GM12801 (cell line): ENCODE measurements around the gene CDC42EP1.

Experiments used
- CTCF ChIP-seq: IDR thresholded peaks from one replicate; pipeline ENCODE4 v1.5.1; 2011; ENCODE audit warnings: control low read depth; ENCODE audit not compliant: insufficient read length; ENCODE audit errors: extremely low read depth

Gene CDC42EP1

GRCh38 chr22:37545703-37546436 lies 14.4 kb upstream of the CDC42EP1 start:
- no peak for TF ChIP-seq CTCF

- no peak for TF ChIP-seq CTCF
Measured at GRCh38 chr22:37546437-37547250, 13.6 kb upstream of the CDC42EP1 start.

GRCh38 chr22:37547251-37547741 lies 13.0 kb upstream of the CDC42EP1 start:
- no peak for TF ChIP-seq CTCF

GRCh38 chr22:37549704-37550059 lies 10.6 kb upstream of the CDC42EP1 start:
- no peak for TF ChIP-seq CTCF

- no peak for TF ChIP-seq CTCF
Measured at GRCh38 chr22:37551981-37552380, 8.3 kb upstream of the CDC42EP1 start.

GRCh38 chr22:37552524-37553163 lies 7.6 kb upstream of the CDC42EP1 start:
- no peak for TF ChIP-seq CTCF

- no peak for TF ChIP-seq CTCF
Measured at GRCh38 chr22:37553725-37554124, 6.6 kb upstream of the CDC42EP1 start.
